ENCODE results near the gene TTC19.

Gene TTC19

GRCh38 chr17:15999141-15999973, at the start of gene TTC19, which contains the start of gene ZSWIM7:
TSS of gene TTC19 (plus strand) at chr17:15999824. CDS start at chr17:15999849, 25 bp downstream.
TSS of gene ZSWIM7 (minus strand) at chr17:15999704. CDS start at chr17:15999594, 110 bp downstream.
- DNase-seq: peak; percentile 95

- DNase-seq: no peak
These were observed 48.1 kb upstream of the TTC19 start for GRCh38 chr17:15951368-15952047.

- DNase-seq: no peak
These were observed 47.5 kb upstream of the TTC19 start for GRCh38 chr17:15952048-15952532.

- DNase-seq: no peak
These were observed 46.5 kb upstream of the TTC19 start for GRCh38 chr17:15952916-15953790.

GRCh38 chr17:15954222-15954621, 45.4 kb upstream of the TTC19 start:
- peak; percentile 82 for DNase-seq

GRCh38 chr17:15955793-15956541, 43.7 kb upstream of the TTC19 start:
- no peak for DNase-seq

GRCh38 chr17:15957206-15957605, 42.4 kb upstream of the TTC19 start:
- DNase-seq: no peak

- DNase-seq: no peak
These were observed 41.9 kb upstream of the TTC19 start for GRCh38 chr17:15957608-15958307.

GRCh38 chr17:15958484-15958854, 41.2 kb upstream of the TTC19 start:
- DNase-seq: no peak

- DNase-seq: no peak
These were observed 35.9 kb upstream of the TTC19 start for GRCh38 chr17:15963670-15964110.

GRCh38 chr17:15965528-15965927, 34.1 kb upstream of the TTC19 start:
- DNase-seq: no peak

GRCh38 chr17:15966183-15966878, 33.3 kb upstream of the TTC19 start:
- DNase-seq: peak; percentile 42

- no peak for DNase-seq
These were observed 32.8 kb upstream of the TTC19 start for GRCh38 chr17:15966879-15967248.

- DNase-seq: no peak
These were observed 31.8 kb upstream of the TTC19 start for GRCh38 chr17:15967706-15968399.

- no peak for DNase-seq
These were observed 30.2 kb upstream of the TTC19 start for GRCh38 chr17:15969463-15969862.

GRCh38 chr17:15970500-15970899, 29.1 kb upstream of the TTC19 start:
- no peak for DNase-seq

GRCh38 chr17:15971098-15971678, 28.4 kb upstream of the TTC19 start:
- DNase-seq: peak; percentile 27

- no peak for DNase-seq
These were observed 27.7 kb upstream of the TTC19 start for GRCh38 chr17:15971882-15972281.

- peak; percentile 30 for DNase-seq
These were observed 27.1 kb upstream of the TTC19 start for GRCh38 chr17:15972497-15972951.

GRCh38 chr17:15973016-15973415, 26.6 kb upstream of the TTC19 start:
- DNase-seq: no peak
